MCF 10A (cell line): Measurements from ENCODE around the gene IARS2. TPM values are rescaled to one million over a fixed set of nuclear protein-coding genes. Genes with fewer than 3 reads are reported as not detected.
"Not testable (repeated sequence)": the region's sequence is repeated elsewhere in the genome, so short reads cannot be mapped to it uniquely, and the experiment has no call there.

ENCODE experiments used
- BruUV-seq: library from RNA; stranded (reverse); fragments of 400-500 nt; replicated peaks from 2 replicates; lab custom pipeline; 2021; lab: Mats Ljungman, UMichigan
- CTCF ChIA-PET: fragments of 300-600 bp; sonication (Branson Sonifier 250); formaldehyde crosslinking; extraction: SDS; loops from one replicate; lab custom pipeline; 2021; ENCODE audit warnings: antibody characterized with exemption, inconsistent platforms; lab: Yijun Ruan, JAX
- POLR2A ChIA-PET: fragments of 300-600, 350-650 bp; sonication (Branson Sonifier 250); formaldehyde crosslinking; extraction: SDS; loops from one replicate; lab custom pipeline; 2020; ENCODE audit warnings: antibody characterized with exemption, inconsistent platforms; lab: Yijun Ruan, JAX
- DNase-seq: peaks from one replicate; pipeline ENCODE4 v3.0.0-alpha.2; 2018; ENCODE audit not compliant: unreplicated experiment
- H3K27ac Mint-ChIP-seq: one replicate; pipeline ENCODE4 v1.8.0; 2022; ENCODE audit warnings: mild to moderate bottlenecking, low read depth, mixed read lengths; ENCODE audit not compliant: unreplicated experiment
- H3K27me3 Mint-ChIP-seq: one replicate; pipeline ENCODE4 v1.8.0; 2022; ENCODE audit warnings: mixed read lengths; ENCODE audit not compliant: insufficient read depth, unreplicated experiment
- H3K36me3 Mint-ChIP-seq: one replicate; pipeline ENCODE4 v1.8.0; 2022; ENCODE audit warnings: mild to moderate bottlenecking, moderate library complexity, mixed read lengths; ENCODE audit not compliant: insufficient read depth, unreplicated experiment
- H3K4me1 Mint-ChIP-seq: one replicate; pipeline ENCODE4 v1.8.0; 2022; ENCODE audit warnings: mixed read lengths; ENCODE audit not compliant: insufficient read depth, unreplicated experiment
- H3K4me3 Mint-ChIP-seq: one replicate; pipeline ENCODE4 v1.8.0; 2022; ENCODE audit warnings: mild to moderate bottlenecking, moderate library complexity, mixed read lengths; ENCODE audit not compliant: unreplicated experiment
- H3K9me3 Mint-ChIP-seq: one replicate; pipeline ENCODE4 v1.8.0; 2022; ENCODE audit warnings: mixed read lengths; ENCODE audit not compliant: unreplicated experiment
- intact Hi-C: fragments of 100-400 bp; cut with micrococcal nuclease; formaldehyde crosslinking; loops from 2 replicates; pipeline ENCODE4 v1.14.1; 2022
- total RNA-seq: library from RNA; stranded (reverse); gene quantifications from 2 replicates; pipeline ENCODE4 v1.2.3, GENCODE V29; 2022
- TF ChIP-seq, protein P1 (sequence below): fragments of 200-600 bp; IDR thresholded peaks from one replicate; pipeline ENCODE4 v1.8.0; 2022; ENCODE audit warnings: antibody characterized with exemption, mild to moderate bottlenecking; ENCODE audit not compliant: unreplicated experiment

The IARS2 gene
- total RNA-seq, 1 experiment from 2014 or later, result 158 TPM

DNA sequence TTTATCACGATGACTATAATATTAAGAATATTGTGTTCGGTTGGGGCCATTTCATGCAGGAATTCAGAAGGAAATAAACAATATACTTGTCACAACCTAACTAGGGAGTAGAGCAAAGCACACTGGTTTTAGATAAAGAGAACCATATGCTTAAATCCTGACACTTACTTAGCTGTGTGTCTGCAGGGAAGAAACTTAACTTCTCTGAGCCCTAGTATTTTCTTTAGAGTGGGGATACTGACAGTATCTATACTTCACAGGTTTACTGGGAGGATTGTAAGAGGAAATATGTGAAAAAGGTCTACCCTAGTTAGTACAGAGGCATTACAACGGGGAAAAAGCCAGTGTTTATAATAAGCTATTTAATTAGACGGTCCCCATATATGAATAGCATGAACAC, 72.9 kb downstream of the IARS2 start:
- H3K4me3 Mint-ChIP-seq, result no peak overlapping the region
- no peaks in the 10 kb centered on the region for H3K9me3 Mint-ChIP-seq
- no peaks in the 10 kb centered on the region for H3K27me3 Mint-ChIP-seq
- no peak for DNase-seq
- peaks cover 94% of the 10 kb centered on the region for H3K36me3 Mint-ChIP-seq
- no peaks in the 10 kb centered on the region for H3K4me1 Mint-ChIP-seq
- POLR2A ChIA-PET, result interaction anchor here (1.0 to 1.3 kb wide), 2 partner anchors 10 to 23 kb away, joined by 3 to 4 read pairs; no protein-coding TSS in a partner anchor
- BruUV-seq, result no TSS peak
- CTCF ChIA-PET, result interaction anchor here (1.0 to 2.3 kb wide), 3 partner anchors 23 to 609 kb away, joined by 3 to 10 read pairs (median 3); partner anchors contain the start of gene BPNT1
- TF ChIP-seq, protein P1, sequence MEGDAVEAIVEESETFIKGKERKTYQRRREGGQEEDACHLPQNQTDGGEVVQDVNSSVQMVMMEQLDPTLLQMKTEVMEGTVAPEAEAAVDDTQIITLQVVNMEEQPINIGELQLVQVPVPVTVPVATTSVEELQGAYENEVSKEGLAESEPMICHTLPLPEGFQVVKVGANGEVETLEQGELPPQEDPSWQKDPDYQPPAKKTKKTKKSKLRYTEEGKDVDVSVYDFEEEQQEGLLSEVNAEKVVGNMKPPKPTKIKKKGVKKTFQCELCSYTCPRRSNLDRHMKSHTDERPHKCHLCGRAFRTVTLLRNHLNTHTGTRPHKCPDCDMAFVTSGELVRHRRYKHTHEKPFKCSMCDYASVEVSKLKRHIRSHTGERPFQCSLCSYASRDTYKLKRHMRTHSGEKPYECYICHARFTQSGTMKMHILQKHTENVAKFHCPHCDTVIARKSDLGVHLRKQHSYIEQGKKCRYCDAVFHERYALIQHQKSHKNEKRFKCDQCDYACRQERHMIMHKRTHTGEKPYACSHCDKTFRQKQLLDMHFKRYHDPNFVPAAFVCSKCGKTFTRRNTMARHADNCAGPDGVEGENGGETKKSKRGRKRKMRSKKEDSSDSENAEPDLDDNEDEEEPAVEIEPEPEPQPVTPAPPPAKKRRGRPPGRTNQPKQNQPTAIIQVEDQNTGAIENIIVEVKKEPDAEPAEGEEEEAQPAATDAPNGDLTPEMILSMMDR, result no peak
- intact Hi-C loops, result no loop called here
- H3K27ac Mint-ChIP-seq, result no peak overlapping the region

- H3K27ac Mint-ChIP-seq, BruUV-seq, H3K27me3 Mint-ChIP-seq, H3K4me1 Mint-ChIP-seq, intact Hi-C loops, H3K4me3 Mint-ChIP-seq, DNase-seq, POLR2A ChIA-PET, H3K9me3 Mint-ChIP-seq: not testable (repeated sequence)
- CTCF ChIA-PET, result interaction anchor here (0.6 kb wide), 2 partner anchors 171 to 625 kb away, joined by 3 read pairs; no protein-coding TSS in a partner anchor
- peaks cover 97% of the 10 kb centered on the region for H3K36me3 Mint-ChIP-seq
These were observed 76.0 kb downstream of the IARS2 start for GRCh38 chr1:220169887-220170286.

- BruUV-seq, result no TSS peak
- TF ChIP-seq, protein P1, result no peak
- intact Hi-C loops, result no loop called here
- H3K9me3 Mint-ChIP-seq, result no peaks in the 10 kb centered on the region
- ChIA-PET POLR2A (interaction anchor here (0.7 kb wide), 1 partner anchor 249 kb away, joined by 3 read pairs; no protein-coding TSS in a partner anchor), CTCF (interaction anchor here (0.6 kb wide), 1 partner anchor 123 kb away, joined by 3 read pairs; no protein-coding TSS in a partner anchor)
- H3K36me3 Mint-ChIP-seq, result peaks cover 96% of the 10 kb centered on the region
- H3K27ac Mint-ChIP-seq, result no peak overlapping the region
- H3K4me3 Mint-ChIP-seq, result no peak overlapping the region
- no peak for DNase-seq
- H3K27me3 Mint-ChIP-seq, result no peaks in the 10 kb centered on the region
- H3K4me1 Mint-ChIP-seq, result no peaks in the 10 kb centered on the region
These were observed 77.0 kb downstream of the IARS2 start for GRCh38 chr1:220170836-220171526.

- Mint-ChIP-seq H3K27ac (no peak overlapping the region), H3K9me3 (no peaks in the 10 kb centered on the region), H3K36me3 (peaks cover 79% of the 10 kb centered on the region), H3K4me1 (no peaks in the 10 kb centered on the region), H3K4me3 (no peak overlapping the region), H3K27me3 (no peaks in the 10 kb centered on the region)
- ChIA-PET POLR2A (interaction anchor here (0.8 to 1.5 kb wide), 4 partner anchors 10 to 34 kb away, joined by 4 to 5 read pairs (median 4); no protein-coding TSS in a partner anchor), CTCF (interaction anchor here (0.6 to 5.2 kb wide), 4 partner anchors 11 to 498 kb away, joined by 3 to 49 read pairs (median 3); no protein-coding TSS in a partner anchor)
- BruUV-seq, result no TSS peak
- no peak for DNase-seq
- TF ChIP-seq, protein P1, result no peak
- intact Hi-C loops, result no loop called here
These were observed 82.6 kb downstream of the IARS2 start for GRCh38 chr1:220176540-220176939.
